ENCODE data around the gene RABGAP1.

The RABGAP1 gene

GRCh38 chr9:122948313-122948712, 7.5 kb downstream of the RABGAP1 start:
- Histone ChIP-seq H3K27me3 (ENCODE audit: control insufficient read depth in 1 of 2, insufficient read depth in 2 of 2, low read length in 2 of 2) (no peaks in the 10 kb centered on the region), H3K4me3 (ENCODE audit: low read depth in 1 of 2, low read length in 2 of 2) (no peak overlapping the region), H3K4me1 (ENCODE audit: insufficient read depth, low read length) (peaks cover 37% of the 10 kb centered on the region), H3K27ac (ENCODE audit: low read depth, low read length) (no peak overlapping the region), H3K9me3 (ENCODE audit: low read length) (no peaks in the 10 kb centered on the region), H3K36me3 (ENCODE audit: insufficient read depth, low read length) (no peaks in the 10 kb centered on the region), H3K9ac (ENCODE audit: low read length) (no peak overlapping the region)

GRCh38 chr9:122949696-122950095, 8.9 kb downstream of the RABGAP1 start:
- Histone ChIP-seq H3K4me3 (ENCODE audit: low read depth in 1 of 2, low read length in 2 of 2) (no peak overlapping the region), H3K4me1 (ENCODE audit: insufficient read depth, low read length) (peaks cover 47% of the 10 kb centered on the region), H3K36me3 (ENCODE audit: insufficient read depth, low read length) (no peaks in the 10 kb centered on the region), H3K27ac (ENCODE audit: low read depth, low read length) (no peak overlapping the region), H3K27me3 (ENCODE audit: control insufficient read depth in 1 of 2, insufficient read depth in 2 of 2, low read length in 2 of 2) (no peaks in the 10 kb centered on the region), H3K9ac (ENCODE audit: low read length) (no peak overlapping the region), H3K9me3 (ENCODE audit: low read length) (no peaks in the 10 kb centered on the region)

- H3K4me3 ChIP-seq (ENCODE audit: low read depth in 1 of 2, low read length in 2 of 2) = no peak overlapping the region
- H3K9me3 ChIP-seq (ENCODE audit: low read length) = no peaks in the 10 kb centered on the region
- H3K36me3 ChIP-seq (ENCODE audit: insufficient read depth, low read length) = no peaks in the 10 kb centered on the region
- no peak overlapping the region for H3K9ac ChIP-seq (ENCODE audit: low read length)
- peaks cover 46% of the 10 kb centered on the region for H3K4me1 ChIP-seq (ENCODE audit: insufficient read depth, low read length)
- H3K27ac ChIP-seq (ENCODE audit: low read depth, low read length) = no peak overlapping the region
- no peaks in the 10 kb centered on the region for H3K27me3 ChIP-seq (ENCODE audit: control insufficient read depth in 1 of 2, insufficient read depth in 2 of 2, low read length in 2 of 2)
These were observed 9.4 kb downstream of the RABGAP1 start for GRCh38 chr9:122950263-122950662.

GRCh38 chr9:122951056-122951455, 10.2 kb downstream of the RABGAP1 start:
- H3K9ac ChIP-seq (ENCODE audit: low read length) = no peak overlapping the region
- no peaks in the 10 kb centered on the region for H3K36me3 ChIP-seq (ENCODE audit: insufficient read depth, low read length)
- no peak overlapping the region for H3K4me3 ChIP-seq (ENCODE audit: low read depth in 1 of 2, low read length in 2 of 2)
- H3K4me1 ChIP-seq (ENCODE audit: insufficient read depth, low read length) = peaks cover 44% of the 10 kb centered on the region
- H3K27me3 ChIP-seq (ENCODE audit: control insufficient read depth in 1 of 2, insufficient read depth in 2 of 2, low read length in 2 of 2) = no peaks in the 10 kb centered on the region
- H3K27ac ChIP-seq (ENCODE audit: low read depth, low read length) = no peak overlapping the region
- H3K9me3 ChIP-seq (ENCODE audit: low read length) = no peaks in the 10 kb centered on the region

- Histone ChIP-seq H3K4me1 (ENCODE audit: insufficient read depth, low read length) (peaks cover 28% of the 10 kb centered on the region), H3K4me3 (ENCODE audit: low read depth in 1 of 2, low read length in 2 of 2) (no peak overlapping the region), H3K36me3 (ENCODE audit: insufficient read depth, low read length) (peaks cover under 1% of the 10 kb centered on the region), H3K27ac (ENCODE audit: low read depth, low read length) (no peak overlapping the region), H3K9ac (ENCODE audit: low read length) (no peak overlapping the region), H3K9me3 (ENCODE audit: low read length) (no peaks in the 10 kb centered on the region), H3K27me3 (ENCODE audit: control insufficient read depth in 1 of 2, insufficient read depth in 2 of 2, low read length in 2 of 2) (no peaks in the 10 kb centered on the region)
These were observed 13.5 kb downstream of the RABGAP1 start for GRCh38 chr9:122954253-122954691.

- no peak overlapping the region for H3K27ac ChIP-seq (ENCODE audit: low read depth, low read length)
- H3K4me3 ChIP-seq (ENCODE audit: low read depth in 1 of 2, low read length in 2 of 2) = no peak overlapping the region
- H3K36me3 ChIP-seq (ENCODE audit: insufficient read depth, low read length) = peaks cover 17% of the 10 kb centered on the region
- H3K9me3 ChIP-seq (ENCODE audit: low read length) = no peaks in the 10 kb centered on the region
- H3K4me1 ChIP-seq (ENCODE audit: insufficient read depth, low read length) = peaks cover 24% of the 10 kb centered on the region
- H3K9ac ChIP-seq (ENCODE audit: low read length) = no peak overlapping the region
- no peaks in the 10 kb centered on the region for H3K27me3 ChIP-seq (ENCODE audit: control insufficient read depth in 1 of 2, insufficient read depth in 2 of 2, low read length in 2 of 2)
These were observed 15.1 kb downstream of the RABGAP1 start for GRCh38 chr9:122955961-122956360.

GRCh38 chr9:122961139-122961538, 20.3 kb downstream of the RABGAP1 start:
- Histone ChIP-seq H3K4me1 (ENCODE audit: insufficient read depth, low read length) (no peaks in the 10 kb centered on the region), H3K9me3 (ENCODE audit: low read length) (no peaks in the 10 kb centered on the region), H3K27ac (ENCODE audit: low read depth, low read length) (no peak overlapping the region), H3K9ac (ENCODE audit: low read length) (no peak overlapping the region), H3K4me3 (ENCODE audit: low read depth in 1 of 2, low read length in 2 of 2) (no peak overlapping the region), H3K36me3 (ENCODE audit: insufficient read depth, low read length) (peaks cover 20% of the 10 kb centered on the region), H3K27me3 (ENCODE audit: control insufficient read depth in 1 of 2, insufficient read depth in 2 of 2, low read length in 2 of 2) (no peaks in the 10 kb centered on the region)

GRCh38 chr9:122975196-122975595, 34.4 kb downstream of the RABGAP1 start:
- Histone ChIP-seq H3K4me1 (ENCODE audit: insufficient read depth, low read length) (peaks cover 12% of the 10 kb centered on the region), H3K4me3 (ENCODE audit: low read depth in 1 of 2, low read length in 2 of 2) (no peak overlapping the region), H3K9me3 (ENCODE audit: low read length) (no peaks in the 10 kb centered on the region), H3K9ac (ENCODE audit: low read length) (no peak overlapping the region), H3K27me3 (ENCODE audit: control insufficient read depth in 1 of 2, insufficient read depth in 2 of 2, low read length in 2 of 2) (no peaks in the 10 kb centered on the region), H3K27ac (ENCODE audit: low read depth, low read length) (no peak overlapping the region), H3K36me3 (ENCODE audit: insufficient read depth, low read length) (peaks cover 9% of the 10 kb centered on the region)

GRCh38 chr9:122978601-122979000, 37.8 kb downstream of the RABGAP1 start:
- Histone ChIP-seq H3K9ac (ENCODE audit: low read length) (no peak overlapping the region), H3K9me3 (ENCODE audit: low read length) (no peaks in the 10 kb centered on the region), H3K27ac (ENCODE audit: low read depth, low read length) (no peak overlapping the region), H3K27me3 (ENCODE audit: control insufficient read depth in 1 of 2, insufficient read depth in 2 of 2, low read length in 2 of 2) (no peaks in the 10 kb centered on the region), H3K4me3 (ENCODE audit: low read depth in 1 of 2, low read length in 2 of 2) (no peak overlapping the region), H3K36me3 (ENCODE audit: insufficient read depth, low read length) (no peaks in the 10 kb centered on the region), H3K4me1 (ENCODE audit: insufficient read depth, low read length) (peaks cover 12% of the 10 kb centered on the region)

- peaks cover 34% of the 10 kb centered on the region for H3K36me3 ChIP-seq (ENCODE audit: insufficient read depth, low read length)
- H3K27ac ChIP-seq (ENCODE audit: low read depth, low read length) = no peak overlapping the region
- H3K9ac ChIP-seq (ENCODE audit: low read length) = no peak overlapping the region
- no peak overlapping the region for H3K4me3 ChIP-seq (ENCODE audit: low read depth in 1 of 2, low read length in 2 of 2)
- H3K9me3 ChIP-seq (ENCODE audit: low read length) = no peaks in the 10 kb centered on the region
- H3K4me1 ChIP-seq (ENCODE audit: insufficient read depth, low read length) = no peaks in the 10 kb centered on the region
- H3K27me3 ChIP-seq (ENCODE audit: control insufficient read depth in 1 of 2, insufficient read depth in 2 of 2, low read length in 2 of 2) = no peaks in the 10 kb centered on the region
These were observed 45.2 kb downstream of the RABGAP1 start for GRCh38 chr9:122986010-122986409.

GRCh38 chr9:122988141-122988540, 47.3 kb downstream of the RABGAP1 start:
- Histone ChIP-seq H3K4me3 (ENCODE audit: low read depth in 1 of 2, low read length in 2 of 2) (no peak overlapping the region), H3K36me3 (ENCODE audit: insufficient read depth, low read length) (peaks cover 34% of the 10 kb centered on the region), H3K4me1 (ENCODE audit: insufficient read depth, low read length) (no peaks in the 10 kb centered on the region), H3K27ac (ENCODE audit: low read depth, low read length) (no peak overlapping the region), H3K27me3 (ENCODE audit: control insufficient read depth in 1 of 2, insufficient read depth in 2 of 2, low read length in 2 of 2) (no peaks in the 10 kb centered on the region), H3K9me3 (ENCODE audit: low read length) (no peaks in the 10 kb centered on the region), H3K9ac (ENCODE audit: low read length) (no peak overlapping the region)

- H3K9ac ChIP-seq (ENCODE audit: low read length) = no peak overlapping the region
- H3K4me3 ChIP-seq (ENCODE audit: low read depth in 1 of 2, low read length in 2 of 2) = no peak overlapping the region
- H3K4me1 ChIP-seq (ENCODE audit: insufficient read depth, low read length) = no peaks in the 10 kb centered on the region
- no peaks in the 10 kb centered on the region for H3K27me3 ChIP-seq (ENCODE audit: control insufficient read depth in 1 of 2, insufficient read depth in 2 of 2, low read length in 2 of 2)
- H3K9me3 ChIP-seq (ENCODE audit: low read length) = no peaks in the 10 kb centered on the region
- no peak overlapping the region for H3K27ac ChIP-seq (ENCODE audit: low read depth, low read length)
- H3K36me3 ChIP-seq (ENCODE audit: insufficient read depth, low read length) = peaks cover 34% of the 10 kb centered on the region
These were observed 48.3 kb downstream of the RABGAP1 start for GRCh38 chr9:122988920-122989621.

Data from muscle layer of colon (tissue), 2 donors.